HCT116 (cell line): ENCODE measurements around the gene GPR37L1.

Experiments used
- CTCF ChIP-seq, 3 experiments: fragments of 200-600 bp in 1 of 3; sonication (generic) in 1 of 3; IDR thresholded peaks in 2 of 3; conservative IDR thresholded peaks in 1 of 3; 2 replicates each; pipeline ENCODE4 v1.5.1; 2012 to 2017; ENCODE audit warnings: low read depth in 2 of 3, low read length in 2 of 3, antibody characterized with exemption in 1 of 3, borderline replicate concordance in 1 of 3, control low read depth in 1 of 3, mild to moderate bottlenecking in 1 of 3, mixed read lengths in 1 of 3, mixed run types in 1 of 3, moderate library complexity in 1 of 3; ENCODE audit not compliant: insufficient read depth in 1 of 3
- EZH2 ChIP-seq: fragments of 200-600 bp; sonication (generic); IDR thresholded peaks from 2 replicates; pipeline ENCODE4 v1.6.1; 2017; ENCODE audit warnings: antibody characterized with exemption, mixed run types
- EZH2phosphoT487 ChIP-seq: fragments of 200-600 bp; IDR thresholded peaks from 2 replicates; pipeline ENCODE4 v1.6.1; 2018; ENCODE audit warnings: antibody characterized with exemption, borderline replicate concordance
- POLR2A ChIP-seq: IDR thresholded peaks from 2 replicates; pipeline ENCODE4 v1.7.0; 2011; ENCODE audit warnings: borderline replicate concordance; ENCODE audit not compliant: insufficient read depth, insufficient read length; ENCODE audit errors: extremely low read depth
- SP1 ChIP-seq: IDR thresholded peaks from 2 replicates; pipeline ENCODE4 v1.6.1; 2012; ENCODE audit warnings: low read depth
- TCF7L2 ChIP-seq: IDR thresholded peaks from 2 replicates; pipeline ENCODE4 v1.7.0; 2011; ENCODE audit warnings: borderline replicate concordance, inconsistent platforms; ENCODE audit not compliant: insufficient read depth, insufficient read length; ENCODE audit errors: extremely low read depth
- ZBTB33 ChIP-seq: IDR thresholded peaks from 2 replicates; pipeline ENCODE4 v1.6.1; 2011; ENCODE audit warnings: mild to moderate bottlenecking, low read length, moderate library complexity; ENCODE audit not compliant: insufficient replicate concordance; ENCODE audit errors: extremely low read depth
- ZFX ChIP-seq: fragments of 450-650 bp; IDR thresholded peaks from 2 replicates; pipeline ENCODE4 v1.6.1; 2017

GRCh38 chr1:202163281-202164270 is 40.9 kb downstream of the GPR37L1 start:
- TF ChIP-seq ZBTB33: no peak
- TF ChIP-seq CTCF (IDR thresholded peaks at IDR 0.05 in 2 of 3, conservative IDR thresholded peaks at IDR 0.05 in 1 of 3; ENCODE audit: borderline replicate concordance in 1 of 3, insufficient read depth in 1 of 3, low read depth in 2 of 3, low read length in 2 of 3): no peak
- no peak for TF ChIP-seq TCF7L2
- TF ChIP-seq SP1: no peak
- no peak for TF ChIP-seq EZH2phosphoT487
- TF ChIP-seq POLR2A: no peak
- TF ChIP-seq ZFX: no peak
- TF ChIP-seq EZH2: no peak
